HEK293T (cell line): ENCODE data around the gene MYOD1.

Experiments
- CTCF ChIA-PET: fragments of 350-600 bp; formaldehyde crosslinking; extraction: SDS; loops from one replicate; lab custom pipeline; 2021; ENCODE audit warnings: antibody characterized with exemption, inconsistent platforms; lab: Yijun Ruan, JAX
- POLR2A ChIA-PET: fragments of 350-600 bp; formaldehyde crosslinking; extraction: SDS; loops from one replicate; lab custom pipeline; 2020; ENCODE audit warnings: antibody characterized with exemption, inconsistent platforms; lab: Yijun Ruan, JAX
- DNase-seq: peaks from one replicate; pipeline ENCODE4 v3.0.0; 2012; ENCODE audit warnings: mixed read lengths; ENCODE audit errors: extremely low spot score
- ARNT ChIP-seq: fragments of 450-650 bp; IDR thresholded peaks from 2 replicates; pipeline ENCODE4 v1.6.1; 2017; ENCODE audit warnings: mild to moderate bottlenecking
- BHLHE40 ChIP-seq: fragments of 450-650 bp; IDR thresholded peaks from 2 replicates; pipeline ENCODE4 v1.6.1; 2016; ENCODE audit warnings: mild to moderate bottlenecking, moderate library complexity, borderline replicate concordance
- CTBP1 ChIP-seq: fragments of 450-650 bp; IDR thresholded peaks from 2 replicates; pipeline ENCODE4 v1.6.1; 2016; ENCODE audit warnings: borderline replicate concordance
- ELF4 ChIP-seq: fragments of 450-650 bp; IDR thresholded peaks from 2 replicates; pipeline ENCODE4 v1.6.1; 2017; ENCODE audit warnings: antibody characterized with exemption
- FOXA1 ChIP-seq: fragments of 450-650 bp; IDR thresholded peaks from 2 replicates; pipeline ENCODE4 v1.6.1; 2016; ENCODE audit warnings: mild to moderate bottlenecking
- FOXK2 ChIP-seq: fragments of 450-650 bp; IDR thresholded peaks from 2 replicates; pipeline ENCODE4 v1.6.1; 2016; ENCODE audit warnings: mild to moderate bottlenecking
- FOXM1 ChIP-seq: fragments of 450-650 bp; IDR thresholded peaks from 2 replicates; pipeline ENCODE4 v1.6.1; 2017; ENCODE audit warnings: mild to moderate bottlenecking, borderline replicate concordance
- HDGF ChIP-seq: fragments of 450-650 bp; IDR thresholded peaks from 2 replicates; pipeline ENCODE4 v1.6.1; 2017; ENCODE audit warnings: antibody characterized with exemption, borderline replicate concordance
- L3MBTL2 ChIP-seq: fragments of 450-650 bp; conservative IDR thresholded peaks from 2 replicates; pipeline ENCODE4 v1.6.1; 2016; ENCODE audit warnings: mild to moderate bottlenecking
- LEF1 ChIP-seq: fragments of 450-650 bp; IDR thresholded peaks from 2 replicates; pipeline ENCODE4 v1.6.1; 2017; ENCODE audit warnings: mild to moderate bottlenecking, borderline replicate concordance
- NFRKB ChIP-seq: fragments of 450-650 bp; IDR thresholded peaks from 2 replicates; pipeline ENCODE4 v1.6.1; 2016; ENCODE audit warnings: mild to moderate bottlenecking, moderate library complexity
- PKNOX1 ChIP-seq: fragments of 450-650 bp; IDR thresholded peaks from 2 replicates; pipeline ENCODE4 v1.6.1; 2016
- SP1 ChIP-seq: fragments of 450-650 bp; IDR thresholded peaks from 2 replicates; pipeline ENCODE4 v1.6.1; 2017
- SUZ12 ChIP-seq: fragments of 450-650 bp; IDR thresholded peaks from 2 replicates; pipeline ENCODE4 v1.6.1; 2016; ENCODE audit warnings: mild to moderate bottlenecking
- TARDBP ChIP-seq: fragments of 450-650 bp; IDR thresholded peaks from 2 replicates; pipeline ENCODE4 v1.6.1; 2016
- ZNF384 ChIP-seq: fragments of 450-650 bp; IDR thresholded peaks from 2 replicates; pipeline ENCODE4 v1.6.1; 2016

The MYOD1 gene

GRCh38 chr11:17707830-17708229 lies 11.5 kb upstream of the MYOD1 start:
- POLR2A ChIA-PET, result no interaction called here
- CTCF ChIA-PET, result no interaction called here
- TF ChIP-seq FOXM1, result no peak
- no peak for DNase-seq

GRCh38 chr11:17711836-17712235 lies 7.5 kb upstream of the MYOD1 start:
- ChIA-PET CTCF (interaction anchor here (1.1 to 1.3 kb wide), 3 partner anchors 9 to 113 kb away, joined by 3 to 7 read pairs (median 6); no protein-coding TSS in a partner anchor), POLR2A (no interaction called here)
- DNase-seq, result no peak
- TF ChIP-seq SP1, result no peak
- TF ChIP-seq SUZ12, result no peak
- no peak for TF ChIP-seq FOXA1
- TF ChIP-seq FOXK2, result no peak
- no peak for TF ChIP-seq ZNF384
- TF ChIP-seq LEF1, result no peak
- no peak for TF ChIP-seq BHLHE40
- no peak for TF ChIP-seq PKNOX1
- no peak for TF ChIP-seq L3MBTL2
- TF ChIP-seq CTBP1, result no peak
- no peak for TF ChIP-seq TARDBP

- no peak for DNase-seq
- TF ChIP-seq ARNT, result no peak
- ChIA-PET CTCF (no interaction called here), POLR2A (no interaction called here)
Measured at GRCh38 chr11:17713851-17714250, 5.5 kb upstream of the MYOD1 start.

- ChIA-PET POLR2A (no interaction called here), CTCF (no interaction called here)
- TF ChIP-seq L3MBTL2, result no peak
- TF ChIP-seq ARNT, result no peak
- TF ChIP-seq ELF4, result no peak
- no peak for TF ChIP-seq BHLHE40
- no peak for TF ChIP-seq PKNOX1
- no peak for TF ChIP-seq FOXK2
- TF ChIP-seq NFRKB, result no peak
- TF ChIP-seq HDGF, result no peak
- no peak for TF ChIP-seq SP1
- no peak for TF ChIP-seq TARDBP
- TF ChIP-seq FOXM1, result no peak
- TF ChIP-seq FOXA1, result no peak
- no peak for DNase-seq
Measured at GRCh38 chr11:17714356-17714854, 5.0 kb upstream of the MYOD1 start.

GRCh38 chr11:17714870-17715269 lies 4.5 kb upstream of the MYOD1 start:
- POLR2A ChIA-PET, result no interaction called here
- no peak for TF ChIP-seq NFRKB
- TF ChIP-seq FOXM1, result no peak
- TF ChIP-seq ARNT, result no peak
- no peak for TF ChIP-seq LEF1
- no peak for TF ChIP-seq FOXA1
- TF ChIP-seq FOXK2, result no peak
- no peak for TF ChIP-seq ELF4
- TF ChIP-seq SUZ12, result no peak
- TF ChIP-seq HDGF, result no peak
- TF ChIP-seq ZNF384, result no peak
- no peak for TF ChIP-seq CTBP1
- TF ChIP-seq BHLHE40, result no peak
- TF ChIP-seq PKNOX1, result no peak
- TF ChIP-seq TARDBP, result no peak
- CTCF ChIA-PET, result no interaction called here
- no peak for DNase-seq

- no peak for TF ChIP-seq PKNOX1
- POLR2A ChIA-PET, result no interaction called here
- CTCF ChIA-PET, result interaction anchor here (0.8 to 0.9 kb wide), 2 partner anchors 8 to 118 kb away, joined by 3 read pairs; no protein-coding TSS in a partner anchor
- DNase-seq, result no peak
Measured at GRCh38 chr11:17716807-17717206, 2.6 kb upstream of the MYOD1 start.

GRCh38 chr11:17718015-17718414 lies 1.4 kb upstream of the MYOD1 start:
- POLR2A ChIA-PET, result no interaction called here
- DNase-seq, result no peak
- TF ChIP-seq TARDBP (no peak), FOXK2 (no peak), ARNT (no peak), FOXA1 (no peak), PKNOX1 (no peak), FOXM1 (no peak), ELF4 (no peak), SP1 (no peak), BHLHE40 (no peak), L3MBTL2 (no peak), ZNF384 (no peak), NFRKB (no peak), HDGF (no peak), LEF1 (no peak), CTBP1 (no peak)
- CTCF ChIA-PET, result interaction anchor here (3.3 kb wide), 1 partner anchor 13 kb away, joined by 16 read pairs; no protein-coding TSS in a partner anchor
